ENCODE measurements around the gene ADAMTS9.

Gene ADAMTS9

DNA sequence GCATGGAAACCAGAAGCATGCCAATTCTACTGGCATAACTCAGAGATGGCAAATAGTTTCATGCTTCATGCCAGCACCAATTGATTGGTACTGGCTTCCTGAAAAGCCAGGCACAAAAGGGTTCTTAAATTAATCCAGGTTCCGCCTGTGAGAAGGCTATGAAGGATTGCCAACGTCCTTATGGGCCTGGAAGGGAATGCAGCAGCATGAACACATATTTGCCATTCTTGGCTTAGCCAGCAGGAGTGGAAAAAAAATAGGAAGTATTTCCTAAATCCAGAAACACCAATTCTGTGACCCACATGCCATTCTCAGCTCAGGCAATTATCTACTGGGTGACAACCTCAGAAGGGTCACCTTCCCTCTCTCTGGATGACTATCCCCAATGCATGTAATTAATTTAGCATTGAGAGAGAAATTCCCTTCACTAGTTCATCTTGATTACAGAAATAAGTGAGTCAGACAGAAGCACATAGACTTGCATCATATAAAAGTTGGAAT lies 36.0 kb downstream of the ADAMTS9 start:
- DNase-seq, result no peak

GRCh38 chr3:64651303-64651702 lies 36.5 kb downstream of the ADAMTS9 start:
- no peak for DNase-seq

DNA sequence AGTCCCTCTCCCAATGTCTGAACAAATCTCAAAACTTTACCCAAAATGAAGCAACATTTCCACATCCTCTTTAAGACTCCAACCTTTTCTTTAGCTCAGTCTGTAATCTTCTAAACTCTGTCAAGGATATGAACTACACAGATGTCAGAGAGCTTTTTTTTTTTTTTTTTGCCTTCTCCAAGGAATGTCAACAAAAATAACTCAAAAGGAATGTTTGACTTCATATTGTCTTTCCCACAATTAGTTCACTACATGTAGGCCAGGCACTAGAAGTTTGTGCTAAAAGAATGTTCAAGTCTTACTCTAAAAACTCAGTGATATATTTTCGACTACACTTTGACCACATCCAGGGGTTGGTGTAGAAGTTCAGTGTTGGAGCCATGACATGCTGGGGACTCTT lies 37.1 kb downstream of the ADAMTS9 start:
- DNase-seq, result no peak

DNA sequence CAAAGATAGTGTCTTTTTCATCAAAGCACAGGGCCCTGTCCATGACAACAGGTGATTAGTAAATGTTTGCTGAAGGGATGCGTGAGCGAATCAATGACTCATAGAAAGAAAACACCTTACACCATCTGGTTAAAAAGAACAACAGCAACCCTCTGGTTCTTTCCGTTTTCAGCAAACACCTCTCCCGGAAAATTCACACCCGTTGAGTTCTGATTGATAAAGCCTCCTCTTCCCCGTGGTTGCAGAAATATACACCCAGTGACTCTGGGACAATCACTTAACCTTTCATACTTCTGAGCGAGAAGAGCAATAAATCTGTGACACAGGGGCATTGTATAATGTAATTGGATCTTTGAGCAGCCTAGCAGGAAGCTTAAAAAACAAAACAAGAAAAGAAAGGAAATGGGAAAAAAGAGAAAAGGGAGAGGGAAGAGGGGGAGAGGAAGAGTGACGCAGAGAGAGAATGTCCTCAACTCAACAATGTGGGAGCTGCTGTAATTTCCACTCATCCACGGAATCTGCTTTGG lies 37.6 kb downstream of the ADAMTS9 start:
- DNase-seq, result no peak

GRCh38 chr3:64648927-64649906 lies 38.6 kb downstream of the ADAMTS9 start:
- DNase-seq, result no peak

- DNase-seq, result no peak
Measured at GRCh38 chr3:64647825-64648224, 40.0 kb downstream of the ADAMTS9 start.

GRCh38 chr3:64645243-64645642 lies 42.6 kb downstream of the ADAMTS9 start:
- no peak for DNase-seq

DNA sequence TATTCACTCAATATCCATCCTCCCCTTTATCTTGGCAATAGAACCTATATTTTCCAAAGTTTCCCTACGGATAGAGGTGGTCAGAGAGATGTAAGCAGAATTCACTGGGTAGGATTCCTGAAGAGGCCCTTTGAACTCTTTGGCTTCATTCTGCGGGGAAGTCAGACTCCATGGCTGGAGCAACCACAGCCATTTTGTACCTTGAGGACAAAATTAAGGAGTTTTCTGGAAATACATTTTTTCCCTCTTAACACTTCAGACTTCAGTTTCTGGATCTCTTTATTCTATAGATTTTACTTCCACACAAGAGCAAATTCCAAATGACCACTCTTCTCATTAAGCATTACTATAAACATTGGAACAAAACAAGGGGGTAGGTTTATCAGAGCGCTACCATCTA lies 43.3 kb downstream of the ADAMTS9 start:
- DNase-seq, result no peak

GRCh38 chr3:64642327-64643151 lies 45.3 kb downstream of the ADAMTS9 start:
- no peak for DNase-seq

- DNase-seq, result no peak
Measured at GRCh38 chr3:64638981-64639481, 48.8 kb downstream of the ADAMTS9 start.

DNA sequence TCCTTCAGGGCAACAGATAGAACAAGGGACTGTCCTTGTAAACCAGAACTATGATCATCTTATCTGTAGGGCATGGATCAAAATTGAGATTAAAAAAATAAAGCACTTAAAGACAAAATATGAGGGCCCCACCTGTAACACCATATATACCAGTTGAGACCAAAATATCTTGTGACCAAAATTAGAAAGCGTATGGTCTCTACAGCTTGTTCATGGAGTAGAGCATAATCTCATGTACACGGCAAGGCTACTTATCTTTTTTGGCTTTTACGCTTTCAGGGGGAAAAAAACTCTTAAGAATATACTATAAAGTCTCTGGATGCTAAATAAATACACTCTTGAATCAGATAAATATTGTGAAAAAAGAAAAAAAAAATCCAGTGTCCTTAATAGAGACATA lies 49.3 kb downstream of the ADAMTS9 start:
- DNase-seq, result no peak

DNA sequence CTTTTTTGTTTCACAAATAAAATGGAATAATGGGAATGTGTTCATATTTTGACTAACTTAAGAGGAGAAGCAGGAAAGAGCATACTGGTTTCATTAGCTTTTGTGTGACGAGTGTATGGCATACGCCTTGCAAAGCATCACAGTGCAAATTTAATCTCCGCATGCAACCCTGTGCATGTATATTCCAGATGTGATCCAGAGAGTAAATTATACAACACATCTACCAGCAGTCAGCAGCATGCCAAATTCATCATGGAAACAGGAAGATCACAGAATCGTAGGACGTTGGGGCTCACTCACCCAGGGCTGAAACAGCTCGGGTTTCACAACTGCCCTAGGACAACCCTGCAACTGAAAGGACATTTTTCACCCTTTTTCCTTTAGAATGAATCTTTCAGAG lies 53.4 kb downstream of the ADAMTS9 start:
- no peak for DNase-seq

DNA sequence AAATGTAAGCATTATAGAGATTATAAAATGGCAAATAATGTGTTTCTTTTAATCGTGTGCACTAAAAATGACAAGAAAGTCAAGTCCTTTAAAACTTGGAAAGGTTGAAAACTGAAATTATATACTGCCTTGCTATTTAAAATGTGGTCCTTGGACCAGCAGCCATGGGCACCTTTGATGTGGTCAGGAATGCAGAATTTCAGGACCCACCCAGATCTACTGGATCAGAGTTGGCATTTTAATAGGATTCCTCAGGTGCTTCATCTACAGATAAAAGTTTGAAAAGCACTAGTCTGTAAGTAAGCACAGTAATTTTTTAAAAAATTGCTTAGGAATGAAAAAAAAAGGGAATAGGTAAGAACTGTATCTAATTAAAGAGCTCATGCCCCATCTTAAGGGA lies 55.8 kb downstream of the ADAMTS9 start:
- no peak for DNase-seq

DNA sequence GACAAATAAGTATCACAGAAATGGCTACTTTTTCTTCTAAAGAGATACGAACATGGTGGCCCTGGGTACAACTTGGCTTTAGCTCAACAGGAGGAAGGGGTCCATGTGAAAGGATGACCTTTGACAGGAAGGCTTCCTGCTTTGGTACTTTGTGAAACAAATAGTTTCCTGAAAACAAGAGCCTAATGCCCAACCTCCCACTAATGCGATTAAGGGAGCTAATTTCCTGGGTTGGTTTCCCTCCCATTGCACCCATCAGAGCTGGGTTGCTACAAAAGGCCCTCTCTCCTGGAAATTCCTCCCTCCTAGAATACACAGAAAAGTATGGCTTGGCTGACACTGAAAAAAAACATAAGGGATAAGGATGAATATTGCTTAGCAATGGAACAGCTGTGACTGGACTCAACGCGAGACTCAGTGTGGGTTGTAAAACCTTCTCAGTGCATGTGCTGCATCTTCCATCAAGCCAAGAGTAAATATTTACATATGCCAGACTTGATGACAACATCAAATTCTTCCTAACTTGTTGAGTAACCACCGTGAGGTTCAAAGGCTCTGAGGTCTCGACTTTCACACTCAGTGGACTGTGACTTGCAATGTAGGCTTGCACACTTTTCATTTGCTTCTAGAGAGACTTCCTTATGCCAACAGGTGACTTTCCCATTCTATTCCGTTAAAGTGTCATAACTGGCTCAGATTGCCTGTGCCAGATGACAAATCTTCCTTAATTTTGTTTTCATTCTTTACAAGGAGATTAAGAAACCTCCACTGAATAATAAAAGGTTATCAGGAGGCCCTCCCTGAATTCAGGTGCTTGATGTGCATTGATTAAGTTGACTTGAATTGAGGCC lies 60.1 kb downstream of the ADAMTS9 start:
- DNase-seq, result no peak

DNA sequence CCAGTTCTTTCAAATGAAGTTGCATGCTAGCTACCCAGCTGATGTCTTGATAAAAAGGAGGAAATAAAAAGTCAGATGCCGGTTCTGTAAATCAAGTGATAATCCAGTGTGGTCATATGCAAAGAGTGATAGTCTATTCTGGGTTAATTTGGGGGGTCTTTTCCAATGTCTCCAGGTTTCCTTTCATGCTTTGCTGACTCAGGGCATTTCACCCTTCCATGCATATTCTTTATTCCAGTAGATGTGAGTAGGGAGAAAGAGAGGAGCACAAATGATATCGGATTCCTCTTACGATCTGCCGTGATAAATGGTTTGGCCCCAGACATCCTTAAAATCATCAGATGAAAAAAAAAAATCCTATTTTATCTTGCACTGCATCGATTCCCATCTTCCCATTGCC lies 60.8 kb downstream of the ADAMTS9 start:
- no peak for DNase-seq

- DNase-seq, result no peak
Measured at GRCh38 chr3:64625381-64625780, 62.4 kb downstream of the ADAMTS9 start.

DNA sequence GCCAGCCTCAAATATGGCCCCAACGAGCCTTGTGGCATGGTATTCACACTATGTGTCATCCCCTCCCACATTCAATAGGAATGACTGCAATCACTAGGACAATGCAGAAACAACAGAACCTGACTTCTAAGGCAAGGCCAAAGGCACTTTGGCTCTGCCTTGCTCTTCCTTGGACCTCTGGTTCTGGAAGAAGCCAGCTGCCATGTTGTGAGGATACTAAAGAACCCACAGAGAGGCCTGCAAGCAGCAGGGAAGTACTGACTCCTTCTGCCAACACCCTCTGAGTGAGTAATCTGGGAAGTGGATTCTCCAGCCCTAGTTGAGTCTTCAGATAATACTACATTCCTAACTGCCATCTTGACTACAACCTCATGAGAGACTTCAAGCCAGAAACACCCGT lies 64.7 kb downstream of the ADAMTS9 start:
- DNase-seq, result no peak

DNA sequence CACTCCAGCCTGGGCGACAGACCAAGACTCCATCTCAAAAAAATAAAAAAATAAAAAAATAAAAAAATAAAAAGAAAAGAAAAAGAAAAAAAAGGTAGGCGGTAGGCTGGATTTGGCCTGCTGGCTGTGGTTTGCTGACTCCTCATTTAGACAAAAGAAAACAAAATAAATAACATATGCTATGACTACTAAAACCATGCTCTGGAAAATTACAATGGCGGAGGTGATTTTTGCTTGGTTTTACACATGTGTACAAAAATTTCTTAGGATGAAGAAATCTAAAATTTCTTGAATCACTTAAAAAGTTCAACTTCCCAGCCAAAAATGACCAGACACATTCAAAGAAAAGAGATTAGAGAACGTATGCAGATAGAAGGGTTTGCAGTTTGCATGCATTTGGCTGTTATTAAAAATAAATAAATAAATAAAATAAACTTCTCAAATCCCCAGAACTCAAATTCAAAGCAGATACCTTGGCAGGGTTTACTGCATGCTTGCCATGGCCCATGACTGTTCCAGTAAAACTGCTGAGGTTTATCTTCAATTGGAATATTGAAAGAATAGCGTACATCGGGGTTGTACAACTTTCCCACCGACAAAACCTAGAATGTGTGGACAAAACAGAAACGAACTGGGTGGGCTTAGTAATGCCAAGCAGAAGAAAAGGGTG lies 65.9 kb downstream of the ADAMTS9 start:
- no peak for DNase-seq

GRCh38 chr3:64621275-64621674 lies 66.5 kb downstream of the ADAMTS9 start:
- no peak for DNase-seq

DNA sequence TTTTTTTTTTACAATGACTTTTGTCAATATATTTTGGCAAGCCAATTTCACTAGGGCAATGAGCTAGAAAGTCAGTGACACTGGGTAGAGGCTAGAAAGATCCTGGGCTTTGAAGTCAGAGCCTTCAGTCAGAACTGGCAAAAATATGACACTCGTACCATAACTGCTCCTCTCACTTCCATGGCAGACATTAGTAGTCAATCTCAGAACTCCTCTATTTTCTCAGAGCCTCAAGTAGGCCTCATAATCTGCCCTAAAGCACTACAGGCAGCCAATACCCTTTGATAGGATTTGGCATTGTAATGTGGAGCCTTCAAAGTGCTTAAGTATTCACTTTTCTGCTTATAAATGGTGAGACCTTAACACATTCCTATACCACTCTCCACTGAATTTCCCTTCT lies 67.8 kb downstream of the ADAMTS9 start:
- no peak for DNase-seq

GRCh38 chr3:64619216-64619615 lies 68.6 kb downstream of the ADAMTS9 start:
- DNase-seq, result no peak

DNA sequence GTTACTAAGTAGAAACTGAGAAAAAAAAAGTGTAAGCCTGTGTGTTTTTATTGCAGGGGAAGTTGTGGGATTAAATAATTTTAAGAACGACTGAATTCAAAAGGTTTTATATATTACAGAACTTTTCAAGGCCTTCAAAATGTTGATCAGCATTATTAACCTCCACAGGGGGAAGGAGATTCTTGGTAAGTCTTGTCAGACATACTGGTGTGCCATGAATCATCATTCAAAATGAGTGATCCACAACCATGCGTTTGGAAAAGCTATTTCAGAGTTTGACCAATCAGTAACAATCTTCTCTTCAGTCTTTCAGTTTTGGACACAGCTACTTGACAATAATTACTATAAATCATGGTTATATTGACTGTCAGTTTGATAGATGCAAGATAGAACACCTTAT lies 70.2 kb downstream of the ADAMTS9 start:
- DNase-seq, result no peak

Data from activated CD4-positive, alpha-beta T cell treated with anti-CD3 and anti-CD28 coated beads, Interleukin-2, Interleukin-6, amounts not matched to agents 100 ng/mL and 50 ng/mL, durations not matched to agents 16 hours and 8 hours (primary cell).